ENCODE results near the gene CNPY3.

Gene CNPY3

GRCh38 chr6:42987533-42988451 is 58.5 kb downstream of the CNPY3 start:
- peaks cover 56% of the 10 kb centered on the region for H3K4me1 Mint-ChIP-seq (ENCODE audit: low read depth)
- no peak overlapping the region for H3K4me3 Mint-ChIP-seq
- H3K9me3 Mint-ChIP-seq, result no peaks in the 10 kb centered on the region
- intact Hi-C loops (cut with micrococcal nuclease), result loop anchor here (10.0 kb wide), 1 partner anchor 67 kb away; the partner anchor contains the start of genes CUL7, KLC4 and MRPL2
- H3K36me3 Mint-ChIP-seq (ENCODE audit: low read depth), result peaks cover 60% of the 10 kb centered on the region
- no peaks in the 10 kb centered on the region for H3K27me3 Mint-ChIP-seq
- H3K27ac Mint-ChIP-seq, result no peak overlapping the region

- no peak overlapping the region for H3K4me3 Mint-ChIP-seq
- intact Hi-C loops (cut with micrococcal nuclease), result loop anchor here (10.0 kb wide), 1 partner anchor 66 kb away; the partner anchor contains the start of genes CUL7, KLC4 and MRPL2
- no peaks in the 10 kb centered on the region for H3K9me3 Mint-ChIP-seq
- H3K27ac Mint-ChIP-seq, result no peak overlapping the region
- no peaks in the 10 kb centered on the region for H3K27me3 Mint-ChIP-seq
- H3K36me3 Mint-ChIP-seq (ENCODE audit: low read depth), result peaks cover 65% of the 10 kb centered on the region
- H3K4me1 Mint-ChIP-seq (ENCODE audit: low read depth), result peaks cover 54% of the 10 kb centered on the region
Observed at GRCh38 chr6:42988486-42989020, 59.3 kb downstream of the CNPY3 start.
